ENCODE data around the gene TSPAN31.

GRCh38 chr12:57782608-57783465, 38.0 kb downstream of the TSPAN31 start, which contains the start of gene TSFM:
- TF ChIP-seq, protein P1, sequence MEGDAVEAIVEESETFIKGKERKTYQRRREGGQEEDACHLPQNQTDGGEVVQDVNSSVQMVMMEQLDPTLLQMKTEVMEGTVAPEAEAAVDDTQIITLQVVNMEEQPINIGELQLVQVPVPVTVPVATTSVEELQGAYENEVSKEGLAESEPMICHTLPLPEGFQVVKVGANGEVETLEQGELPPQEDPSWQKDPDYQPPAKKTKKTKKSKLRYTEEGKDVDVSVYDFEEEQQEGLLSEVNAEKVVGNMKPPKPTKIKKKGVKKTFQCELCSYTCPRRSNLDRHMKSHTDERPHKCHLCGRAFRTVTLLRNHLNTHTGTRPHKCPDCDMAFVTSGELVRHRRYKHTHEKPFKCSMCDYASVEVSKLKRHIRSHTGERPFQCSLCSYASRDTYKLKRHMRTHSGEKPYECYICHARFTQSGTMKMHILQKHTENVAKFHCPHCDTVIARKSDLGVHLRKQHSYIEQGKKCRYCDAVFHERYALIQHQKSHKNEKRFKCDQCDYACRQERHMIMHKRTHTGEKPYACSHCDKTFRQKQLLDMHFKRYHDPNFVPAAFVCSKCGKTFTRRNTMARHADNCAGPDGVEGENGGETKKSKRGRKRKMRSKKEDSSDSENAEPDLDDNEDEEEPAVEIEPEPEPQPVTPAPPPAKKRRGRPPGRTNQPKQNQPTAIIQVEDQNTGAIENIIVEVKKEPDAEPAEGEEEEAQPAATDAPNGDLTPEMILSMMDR (IDR thresholded peaks at IDR 0.05): peak in 6 of 7 experiments; percentile 86 to 99 (median 90)
- TF ChIP-seq POLR2A (IDR thresholded peaks at IDR 0.05): peak in 1 of 4 donors; percentile 5
- TF ChIP-seq POLR2AphosphoS5 (IDR thresholded peaks at IDR 0.05): peak; percentile 92 to 98 (median 93)
- TF ChIP-seq EP300 (IDR thresholded peaks at IDR 0.05): peak; percentile 36

Data from stomach (tissue), 4 donors.